Rectal smooth muscle tissue (tissue), 1 donor: ENCODE measurements around the gene CLIC4.
"Not testable (repeated sequence)": the region's sequence is repeated elsewhere in the genome, so short reads cannot be mapped to it uniquely, and the experiment has no call there.

Source experiments
- H3K27ac ChIP-seq: one replicate; pipeline ENCODE4 v1.7.0; 2013; ENCODE audit warnings: low read depth, low read length, inconsistent platforms
- H3K27me3 ChIP-seq: one replicate; pipeline ENCODE4 v1.7.0; 2013; ENCODE audit warnings: low read length; ENCODE audit not compliant: control insufficient read depth, insufficient read depth
- H3K36me3 ChIP-seq: one replicate; pipeline ENCODE4 v1.7.0; 2013; ENCODE audit warnings: low read length; ENCODE audit not compliant: control insufficient read depth, insufficient read depth
- H3K4me1 ChIP-seq: one replicate; pipeline ENCODE4 v1.7.0; 2013; ENCODE audit warnings: low read length; ENCODE audit not compliant: control insufficient read depth, insufficient read depth
- H3K4me3 ChIP-seq: one replicate; pipeline ENCODE4 v1.7.0; 2013; ENCODE audit warnings: low read length
- H3K9ac ChIP-seq: one replicate; pipeline ENCODE4 v1.7.0; 2013; ENCODE audit warnings: low read length

CLIC4 gene

DNA sequence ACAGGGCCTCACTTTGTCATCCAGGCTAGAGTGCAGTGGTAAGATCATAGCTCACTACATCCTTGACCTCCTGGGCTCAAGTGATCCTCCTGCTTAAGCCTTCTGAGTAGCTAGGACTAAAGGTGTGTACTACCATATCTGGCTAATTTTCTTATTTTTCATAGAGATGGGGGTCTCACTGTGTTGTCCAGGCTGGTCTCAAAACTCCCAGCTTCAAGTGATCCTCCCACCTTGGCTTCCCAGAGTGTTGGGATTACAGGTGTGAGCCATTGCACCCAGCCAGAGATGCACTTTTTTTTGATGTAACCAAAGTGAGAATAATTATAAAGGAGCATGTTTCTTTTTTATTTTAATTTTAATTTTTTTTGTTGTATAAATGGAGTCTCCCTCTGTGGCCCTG is 28.4 kb downstream of the CLIC4 start:
- Histone ChIP-seq H3K27ac (no peak overlapping the region), H3K27me3 (no peaks in the 10 kb centered on the region)

DNA sequence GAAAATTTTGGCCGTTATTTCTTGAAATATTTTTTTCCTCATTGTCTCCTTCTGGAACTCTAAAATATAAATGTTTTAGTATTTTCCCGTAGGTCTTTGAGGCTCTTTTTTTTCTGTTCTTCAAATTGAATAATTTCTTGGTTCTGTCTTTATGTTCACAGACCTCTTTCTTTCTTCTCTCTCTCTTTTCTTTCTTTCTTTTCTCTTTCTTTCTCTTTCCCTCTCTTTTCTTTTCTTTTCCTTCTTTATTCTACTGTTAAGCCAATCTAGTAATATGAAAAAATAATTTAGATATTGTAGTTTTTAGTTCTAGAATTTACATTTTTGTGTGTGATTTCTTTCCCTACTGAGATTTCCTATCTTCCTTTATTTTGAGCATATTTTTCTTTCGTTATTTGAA is 30.1 kb downstream of the CLIC4 start:
- H3K4me3 ChIP-seq, result no peak overlapping the region
- H3K9ac ChIP-seq, result no peak overlapping the region
- no peak overlapping the region for H3K27ac ChIP-seq
- H3K4me1 ChIP-seq, result peaks cover 13% of the 10 kb centered on the region
- no peaks in the 10 kb centered on the region for H3K36me3 ChIP-seq
- H3K27me3 ChIP-seq, result no peaks in the 10 kb centered on the region

More for the DNA sequence above, 28.4 kb downstream of the CLIC4 start:
- Histone ChIP-seq H3K4me3 (no peak overlapping the region), H3K9ac (no peak overlapping the region), H3K4me1 (peaks cover 20% of the 10 kb centered on the region), H3K36me3 (no peaks in the 10 kb centered on the region)

GRCh38 chr1:24775916-24776315 is 30.7 kb downstream of the CLIC4 start:
- H3K27me3 ChIP-seq, result no peaks in the 10 kb centered on the region
- H3K4me1 ChIP-seq, result peaks cover 8% of the 10 kb centered on the region
- no peak overlapping the region for H3K27ac ChIP-seq
- no peak overlapping the region for H3K9ac ChIP-seq
- H3K36me3 ChIP-seq, result no peaks in the 10 kb centered on the region
- H3K4me3 ChIP-seq, result no peak overlapping the region

- Histone ChIP-seq H3K9ac (no peak overlapping the region), H3K4me3 (no peak overlapping the region), H3K27ac (no peak overlapping the region), H3K36me3 (no peaks in the 10 kb centered on the region), H3K4me1 (peaks cover 4% of the 10 kb centered on the region), H3K27me3 (no peaks in the 10 kb centered on the region)
These were observed 31.6 kb downstream of the CLIC4 start for GRCh38 chr1:24776821-24777220.

- Histone ChIP-seq H3K27ac (no peak overlapping the region), H3K4me3 (no peak overlapping the region), H3K27me3 (no peaks in the 10 kb centered on the region), H3K4me1 (peaks cover 7% of the 10 kb centered on the region), H3K9ac (no peak overlapping the region), H3K36me3 (no peaks in the 10 kb centered on the region)
These were observed 32.9 kb downstream of the CLIC4 start for GRCh38 chr1:24778141-24778540.

GRCh38 chr1:24779199-24779598 is 34.0 kb downstream of the CLIC4 start:
- not testable (repeated sequence) for H3K36me3 ChIP-seq, H3K9ac ChIP-seq, H3K27me3 ChIP-seq, H3K4me3 ChIP-seq, H3K4me1 ChIP-seq
- H3K27ac ChIP-seq, result peak overlapping the region; percentile 19

- H3K4me1 ChIP-seq, result peaks cover 9% of the 10 kb centered on the region
- no peaks in the 10 kb centered on the region for H3K27me3 ChIP-seq
- no peaks in the 10 kb centered on the region for H3K36me3 ChIP-seq
- no peak overlapping the region for H3K4me3 ChIP-seq
- no peak overlapping the region for H3K9ac ChIP-seq
- H3K27ac ChIP-seq, result no peak overlapping the region
These were observed 34.6 kb downstream of the CLIC4 start for GRCh38 chr1:24779689-24780464.

DNA sequence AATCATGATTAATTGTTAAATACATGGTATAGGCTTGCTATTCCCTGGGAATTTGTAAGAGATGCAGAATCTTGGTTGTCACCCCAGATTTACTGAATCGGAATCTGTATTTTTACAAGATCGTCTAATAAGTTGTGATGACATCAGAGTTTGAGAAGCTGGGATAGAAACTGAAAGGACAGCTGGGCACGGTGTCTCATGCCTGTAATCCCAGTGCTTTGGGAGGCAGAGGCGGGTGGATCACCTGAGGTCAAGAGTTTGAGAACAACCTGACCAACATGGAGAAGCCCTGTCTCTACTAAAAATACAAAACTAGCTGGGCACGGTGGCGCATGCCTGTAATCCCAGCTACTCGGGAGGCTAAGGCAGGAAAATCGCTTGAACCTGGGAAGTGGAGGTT is 35.4 kb downstream of the CLIC4 start:
- not testable (repeated sequence) for H3K4me3 ChIP-seq, H3K27ac ChIP-seq, H3K4me1 ChIP-seq, H3K27me3 ChIP-seq, H3K9ac ChIP-seq, H3K36me3 ChIP-seq

- Histone ChIP-seq H3K27me3 (no peaks in the 10 kb centered on the region), H3K27ac (no peak overlapping the region), H3K4me1 (peaks cover 7% of the 10 kb centered on the region), H3K36me3 (no peaks in the 10 kb centered on the region), H3K9ac (no peak overlapping the region), H3K4me3 (no peak overlapping the region)
These were observed 37.4 kb downstream of the CLIC4 start for GRCh38 chr1:24782689-24783088.

- H3K4me3 ChIP-seq, result no peak overlapping the region
- H3K4me1 ChIP-seq, result peaks cover 5% of the 10 kb centered on the region
- H3K27ac ChIP-seq, result no peak overlapping the region
- H3K27me3 ChIP-seq, result no peaks in the 10 kb centered on the region
- H3K36me3 ChIP-seq, result no peaks in the 10 kb centered on the region
- no peak overlapping the region for H3K9ac ChIP-seq
These were observed 38.5 kb downstream of the CLIC4 start for GRCh38 chr1:24783713-24784112.

DNA sequence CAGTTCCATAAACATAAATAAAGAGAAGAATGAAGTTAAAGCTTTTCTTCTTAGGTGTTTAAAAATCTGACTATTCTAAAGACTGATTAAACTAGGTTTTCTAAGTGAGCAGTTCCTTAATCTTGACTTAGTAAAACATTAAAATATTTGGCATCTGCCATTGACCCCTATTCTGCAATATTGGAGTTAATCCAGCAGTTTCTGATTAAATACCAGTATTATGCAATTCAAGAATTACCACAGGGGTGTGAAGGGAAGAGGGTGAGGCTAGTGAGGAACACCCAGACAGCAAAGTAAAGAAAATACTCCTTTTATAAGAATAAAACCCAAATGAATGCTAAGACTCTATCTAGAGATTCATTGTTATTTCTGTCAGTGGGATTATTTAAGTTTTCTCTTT is 40.9 kb downstream of the CLIC4 start:
- H3K9ac ChIP-seq, result no peak overlapping the region
- no peak overlapping the region for H3K4me3 ChIP-seq
- H3K36me3 ChIP-seq, result no peaks in the 10 kb centered on the region
- no peaks in the 10 kb centered on the region for H3K27me3 ChIP-seq
- H3K4me1 ChIP-seq, result peaks cover 5% of the 10 kb centered on the region
- H3K27ac ChIP-seq, result no peak overlapping the region

DNA sequence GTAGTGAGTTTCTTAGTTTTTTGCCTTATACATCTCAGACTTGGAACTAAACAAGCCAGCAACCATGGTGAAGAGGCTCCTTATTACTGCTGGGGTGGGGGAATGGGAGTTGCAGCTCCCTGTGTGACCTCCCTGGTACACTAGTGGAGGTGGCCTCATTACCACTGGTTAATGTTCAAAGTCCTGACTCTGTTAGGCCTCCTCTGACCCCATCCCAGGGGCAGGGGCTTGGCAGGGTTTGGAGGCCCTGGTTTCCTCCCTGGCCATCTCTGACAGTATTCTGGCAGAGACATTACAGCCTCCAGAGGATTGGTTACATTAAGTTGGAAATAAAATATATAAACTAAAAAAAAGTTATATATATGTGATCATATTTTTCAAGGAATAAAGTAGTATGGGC is 45.2 kb downstream of the CLIC4 start:
- Histone ChIP-seq H3K4me1 (no peaks in the 10 kb centered on the region), H3K4me3 (no peak overlapping the region), H3K9ac (no peak overlapping the region), H3K27me3 (no peaks in the 10 kb centered on the region), H3K27ac (no peak overlapping the region), H3K36me3 (no peaks in the 10 kb centered on the region)

GRCh38 chr1:24793447-24794129 is 48.3 kb downstream of the CLIC4 start:
- Histone ChIP-seq H3K4me3 (no peak overlapping the region), H3K9ac (no peak overlapping the region), H3K36me3 (no peaks in the 10 kb centered on the region), H3K27ac (peak overlapping the region; percentile 61), H3K27me3 (no peaks in the 10 kb centered on the region), H3K4me1 (no peaks in the 10 kb centered on the region)
